ENCODE measurements around the gene SEC63. TPM values are rescaled to one million over a fixed set of nuclear protein-coding genes. Genes with fewer than 3 reads are reported as not detected.
"Not testable (repeated sequence)": the region's sequence is repeated elsewhere in the genome, so short reads cannot be mapped to it uniquely, and the experiment has no call there.

SEC63 gene
- total RNA-seq, 1 donor from 2014 or later = 311 TPM

GRCh38 chr6:107928984-107929383 is 29.0 kb downstream of the SEC63 start:
- TF ChIP-seq CTCF (IDR thresholded peaks at IDR 0.05; ENCODE audit: partially characterized antibody, unreplicated experiment) = no peak
- no peak for DNase-seq
- no peak overlapping the region for H3K27ac Mint-ChIP-seq (ENCODE audit: unreplicated experiment)
- H3K27me3 Mint-ChIP-seq (ENCODE audit: unreplicated experiment) = peaks cover 10% of the 10 kb centered on the region
- H3K4me3 Mint-ChIP-seq (ENCODE audit: unreplicated experiment) = no peak overlapping the region
- H3K4me1 Mint-ChIP-seq (ENCODE audit: low read depth, unreplicated experiment) = peaks cover 2% of the 10 kb centered on the region
- peaks cover 21% of the 10 kb centered on the region for H3K36me3 Mint-ChIP-seq (ENCODE audit: unreplicated experiment)
- H3K9me3 Mint-ChIP-seq (ENCODE audit: unreplicated experiment) = peaks cover 11% of the 10 kb centered on the region

GRCh38 chr6:107926697-107927544 is 31.1 kb downstream of the SEC63 start:
- DNase-seq; H3K9me3 Mint-ChIP-seq (ENCODE audit: unreplicated experiment); H3K36me3 Mint-ChIP-seq (ENCODE audit: unreplicated experiment); H3K4me1 Mint-ChIP-seq (ENCODE audit: low read depth, unreplicated experiment); H3K27ac Mint-ChIP-seq (ENCODE audit: unreplicated experiment); H3K4me3 Mint-ChIP-seq (ENCODE audit: unreplicated experiment); H3K27me3 Mint-ChIP-seq (ENCODE audit: unreplicated experiment): not testable (repeated sequence)

- H3K9me3 Mint-ChIP-seq (ENCODE audit: unreplicated experiment) = peaks cover 20% of the 10 kb centered on the region
- DNase-seq = no peak
- TF ChIP-seq CTCF (IDR thresholded peaks at IDR 0.05; ENCODE audit: partially characterized antibody, unreplicated experiment) = no peak
- H3K27ac Mint-ChIP-seq (ENCODE audit: unreplicated experiment) = no peak overlapping the region
- H3K36me3 Mint-ChIP-seq (ENCODE audit: unreplicated experiment) = peaks cover 42% of the 10 kb centered on the region
- peaks cover 6% of the 10 kb centered on the region for H3K27me3 Mint-ChIP-seq (ENCODE audit: unreplicated experiment)
- H3K4me1 Mint-ChIP-seq (ENCODE audit: low read depth, unreplicated experiment) = peaks cover 3% of the 10 kb centered on the region
- no peak overlapping the region for H3K4me3 Mint-ChIP-seq (ENCODE audit: unreplicated experiment)
Observed at GRCh38 chr6:107917451-107918375, 40.3 kb downstream of the SEC63 start.

- H3K27me3 Mint-ChIP-seq (ENCODE audit: unreplicated experiment); H3K4me1 Mint-ChIP-seq (ENCODE audit: low read depth, unreplicated experiment); DNase-seq; H3K27ac Mint-ChIP-seq (ENCODE audit: unreplicated experiment); H3K4me3 Mint-ChIP-seq (ENCODE audit: unreplicated experiment): not testable (repeated sequence)
- Mint-ChIP-seq H3K9me3 (ENCODE audit: unreplicated experiment) (peaks cover 20% of the 10 kb centered on the region), H3K36me3 (ENCODE audit: unreplicated experiment) (peaks cover 40% of the 10 kb centered on the region)
Observed at GRCh38 chr6:107916961-107917360, 41.0 kb downstream of the SEC63 start.

- H3K27ac Mint-ChIP-seq (ENCODE audit: unreplicated experiment) = peak overlapping the region; percentile 43
- no peak overlapping the region for H3K4me3 Mint-ChIP-seq (ENCODE audit: unreplicated experiment)
- no peak for TF ChIP-seq CTCF (IDR thresholded peaks at IDR 0.05; ENCODE audit: partially characterized antibody, unreplicated experiment)
- peaks cover 3% of the 10 kb centered on the region for H3K4me1 Mint-ChIP-seq (ENCODE audit: low read depth, unreplicated experiment)
- peaks cover 11% of the 10 kb centered on the region for H3K36me3 Mint-ChIP-seq (ENCODE audit: unreplicated experiment)
- peaks cover 4% of the 10 kb centered on the region for H3K9me3 Mint-ChIP-seq (ENCODE audit: unreplicated experiment)
- H3K27me3 Mint-ChIP-seq (ENCODE audit: unreplicated experiment) = peaks cover 3% of the 10 kb centered on the region
- no peak for DNase-seq
Observed at GRCh38 chr6:107911692-107912091, 46.3 kb downstream of the SEC63 start.

Measured in glutamatergic neuron (in vitro differentiated cells).